ENCODE data around the gene RASA2. TPM values are rescaled to one million over a fixed set of nuclear protein-coding genes. Genes with fewer than 3 reads are reported as not detected.

Gene RASA2
- total RNA-seq, 4 donors from 2014 or later = 22.3 to 43.7 (median 33.6) TPM

DNA sequence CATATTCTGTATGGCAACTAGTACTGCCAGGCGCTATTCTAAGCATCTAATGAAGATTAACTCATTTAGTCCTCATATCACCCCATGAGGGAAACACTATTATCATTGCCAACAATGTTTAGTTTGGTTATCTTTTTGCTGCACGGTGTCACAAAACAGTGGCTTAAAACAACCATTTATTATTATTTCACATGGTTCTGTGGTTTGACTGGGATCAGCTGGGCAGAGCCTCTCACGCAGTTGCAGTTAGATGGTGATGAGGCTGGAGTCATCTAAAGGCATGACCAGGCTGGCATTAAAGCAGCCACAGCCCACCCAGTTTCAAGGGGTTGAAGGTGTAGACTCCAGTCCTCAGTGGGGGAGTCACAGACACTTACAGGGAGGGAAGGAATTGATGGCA lies 32.8 kb upstream of the RASA2 start:
- DNase-seq = no peak
- no peak overlapping the region for H3K4me3 ChIP-seq
- H3K36me3 ChIP-seq = no peaks in the 10 kb centered on the region
- no peak overlapping the region for H3K27ac ChIP-seq
- no peaks in the 10 kb centered on the region for H3K27me3 ChIP-seq
- no peak for TF ChIP-seq POLR2A (IDR thresholded peaks at IDR 0.05)
- TF ChIP-seq, protein P1, sequence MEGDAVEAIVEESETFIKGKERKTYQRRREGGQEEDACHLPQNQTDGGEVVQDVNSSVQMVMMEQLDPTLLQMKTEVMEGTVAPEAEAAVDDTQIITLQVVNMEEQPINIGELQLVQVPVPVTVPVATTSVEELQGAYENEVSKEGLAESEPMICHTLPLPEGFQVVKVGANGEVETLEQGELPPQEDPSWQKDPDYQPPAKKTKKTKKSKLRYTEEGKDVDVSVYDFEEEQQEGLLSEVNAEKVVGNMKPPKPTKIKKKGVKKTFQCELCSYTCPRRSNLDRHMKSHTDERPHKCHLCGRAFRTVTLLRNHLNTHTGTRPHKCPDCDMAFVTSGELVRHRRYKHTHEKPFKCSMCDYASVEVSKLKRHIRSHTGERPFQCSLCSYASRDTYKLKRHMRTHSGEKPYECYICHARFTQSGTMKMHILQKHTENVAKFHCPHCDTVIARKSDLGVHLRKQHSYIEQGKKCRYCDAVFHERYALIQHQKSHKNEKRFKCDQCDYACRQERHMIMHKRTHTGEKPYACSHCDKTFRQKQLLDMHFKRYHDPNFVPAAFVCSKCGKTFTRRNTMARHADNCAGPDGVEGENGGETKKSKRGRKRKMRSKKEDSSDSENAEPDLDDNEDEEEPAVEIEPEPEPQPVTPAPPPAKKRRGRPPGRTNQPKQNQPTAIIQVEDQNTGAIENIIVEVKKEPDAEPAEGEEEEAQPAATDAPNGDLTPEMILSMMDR (IDR thresholded peaks at IDR 0.05) = no peak
- no peaks in the 10 kb centered on the region for H3K4me1 ChIP-seq
- H3K9me3 ChIP-seq = no peaks in the 10 kb centered on the region

DNA sequence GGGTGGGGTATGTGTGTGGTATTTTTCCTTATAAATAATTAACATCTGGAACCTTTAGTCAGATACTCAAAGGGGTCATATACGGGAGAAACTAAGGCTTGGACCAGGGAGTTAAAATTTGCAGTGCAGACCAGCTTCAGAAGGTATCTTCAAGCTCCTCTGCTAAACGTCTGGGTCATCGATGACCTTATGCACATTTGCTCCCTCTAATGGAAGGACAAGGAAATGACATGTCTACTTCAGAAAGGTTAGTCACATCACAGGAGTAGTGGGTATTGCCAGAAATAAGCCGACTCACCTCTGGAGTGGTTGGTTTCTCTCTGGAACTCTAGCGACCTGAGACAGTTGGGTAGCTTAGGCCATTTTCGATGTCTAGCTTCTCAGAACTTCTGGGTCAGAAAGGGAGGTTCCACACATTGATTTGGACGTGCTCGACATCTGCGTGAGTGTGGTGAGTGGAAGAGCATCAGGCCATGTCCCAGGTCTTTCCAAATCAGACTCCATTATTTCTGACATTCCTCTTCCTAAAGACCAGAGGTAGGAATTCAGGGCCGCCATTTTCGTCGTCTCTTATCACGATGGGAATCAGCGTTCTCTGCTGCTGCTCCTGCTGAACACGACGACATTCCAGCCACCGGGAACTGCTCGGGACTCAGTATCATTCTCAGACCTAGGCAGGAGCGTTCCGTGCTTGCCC lies 31.8 kb upstream of the RASA2 start:
- Histone ChIP-seq H3K27ac (no peak overlapping the region), H3K4me1 (no peaks in the 10 kb centered on the region), H3K36me3 (no peaks in the 10 kb centered on the region), H3K9me3 (no peaks in the 10 kb centered on the region), H3K27me3 (no peaks in the 10 kb centered on the region), H3K4me3 (no peak overlapping the region)
- no peak for DNase-seq
- TF ChIP-seq POLR2A (IDR thresholded peaks at IDR 0.05) = no peak
- TF ChIP-seq, protein P1 (IDR thresholded peaks at IDR 0.05) = peak; percentile 52 to 92 (median 73)

DNA sequence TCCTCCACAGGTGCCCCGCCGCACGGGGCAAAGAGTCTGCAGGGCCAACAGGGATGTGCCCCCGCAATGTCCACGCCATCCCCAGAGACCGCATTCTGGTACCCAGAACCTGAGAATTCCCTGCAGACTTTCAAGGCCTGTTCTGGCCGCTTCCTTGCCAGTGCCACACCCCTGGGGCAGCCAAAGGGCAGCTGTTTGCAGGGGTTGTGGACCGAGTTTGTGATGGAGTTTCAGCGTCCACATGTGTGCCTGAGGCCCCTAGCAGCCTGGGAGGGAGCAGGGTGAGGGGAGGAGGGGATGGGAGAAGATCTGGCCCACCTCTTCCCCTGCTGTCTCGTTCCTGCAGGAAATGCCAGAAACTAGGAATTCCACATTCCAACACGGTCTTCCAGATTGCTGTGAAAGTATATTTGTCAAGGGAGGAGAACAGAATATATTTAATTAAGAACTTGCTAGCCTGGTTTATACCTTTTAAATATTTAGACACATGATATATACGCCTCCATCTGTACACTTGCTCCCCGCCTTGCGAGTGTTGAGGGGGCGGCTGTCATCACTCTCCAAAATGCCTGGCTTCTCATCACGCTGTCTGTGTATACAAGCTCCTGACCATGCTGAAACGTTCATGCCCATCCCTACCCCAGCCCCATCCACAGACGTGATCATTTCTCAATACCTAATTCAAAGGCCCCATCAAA lies 31.1 kb upstream of the RASA2 start:
- H3K4me3 ChIP-seq = no peak overlapping the region
- no peaks in the 10 kb centered on the region for H3K9me3 ChIP-seq
- no peaks in the 10 kb centered on the region for H3K36me3 ChIP-seq
- no peaks in the 10 kb centered on the region for H3K4me1 ChIP-seq
- no peak for DNase-seq
- H3K27ac ChIP-seq = no peak overlapping the region
- TF ChIP-seq POLR2A (IDR thresholded peaks at IDR 0.05) = no peak
- TF ChIP-seq, protein P1 (IDR thresholded peaks at IDR 0.05) = no peak
- no peaks in the 10 kb centered on the region for H3K27me3 ChIP-seq

DNA sequence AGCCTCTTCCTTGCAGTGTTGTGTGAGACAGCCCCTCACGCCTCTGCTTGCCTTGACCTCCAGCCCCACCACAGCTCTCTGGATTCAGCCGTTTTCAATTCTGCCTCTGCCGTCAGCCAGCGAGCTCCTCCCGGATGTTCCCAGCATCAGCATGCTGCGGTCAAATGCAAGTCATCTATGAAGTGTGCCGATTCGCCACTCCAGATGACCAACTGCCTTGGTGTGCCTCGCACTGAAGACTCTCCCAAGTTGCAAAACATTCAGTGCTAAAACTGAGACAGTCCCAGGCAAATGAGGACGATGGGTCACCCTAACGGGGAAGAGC lies 30.6 kb upstream of the RASA2 start:
- H3K9me3 ChIP-seq = no peaks in the 10 kb centered on the region
- no peaks in the 10 kb centered on the region for H3K36me3 ChIP-seq
- TF ChIP-seq, protein P1 (IDR thresholded peaks at IDR 0.05) = no peak
- TF ChIP-seq POLR2A (IDR thresholded peaks at IDR 0.05) = no peak
- no peaks in the 10 kb centered on the region for H3K27me3 ChIP-seq
- no peak overlapping the region for H3K27ac ChIP-seq
- H3K4me1 ChIP-seq = no peaks in the 10 kb centered on the region
- no peak for DNase-seq
- H3K4me3 ChIP-seq = no peak overlapping the region

DNA sequence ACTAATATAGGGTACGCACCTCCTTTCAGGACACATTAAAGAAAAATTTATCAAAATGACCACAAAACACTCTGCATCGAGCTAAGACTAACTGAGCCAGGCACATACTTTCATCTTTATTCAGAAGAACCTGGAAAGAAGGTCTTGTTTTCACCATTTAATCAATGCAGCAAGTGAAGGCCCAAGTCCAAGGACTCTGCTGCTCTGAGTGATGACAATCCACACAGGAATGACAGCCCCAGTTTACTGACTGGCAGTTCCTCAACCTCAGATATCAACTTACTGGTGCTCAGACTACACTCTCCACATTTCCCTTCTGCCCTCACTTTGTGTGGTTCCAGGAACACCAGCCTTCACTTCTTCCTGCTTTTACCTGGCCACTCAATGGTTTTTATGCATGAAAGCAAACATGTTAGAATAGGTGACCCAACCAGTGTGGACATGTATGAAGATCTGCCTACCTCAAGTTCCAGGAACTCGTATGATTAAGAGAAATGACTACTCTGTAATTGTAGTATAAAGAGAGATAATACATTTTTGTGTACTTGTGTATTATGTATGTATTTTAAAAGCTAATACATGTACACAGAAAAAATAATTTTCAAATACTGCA lies 29.1 kb upstream of the RASA2 start:
- Histone ChIP-seq H3K36me3 (no peaks in the 10 kb centered on the region), H3K4me1 (no peaks in the 10 kb centered on the region), H3K9me3 (no peaks in the 10 kb centered on the region), H3K4me3 (no peak overlapping the region), H3K27me3 (no peaks in the 10 kb centered on the region), H3K27ac (no peak overlapping the region)
- DNase-seq = no peak
- TF ChIP-seq, protein P1 (IDR thresholded peaks at IDR 0.05) = no peak
- no peak for TF ChIP-seq POLR2A (IDR thresholded peaks at IDR 0.05)
